ENCODE measurements around the gene CHCHD3.

DNA sequence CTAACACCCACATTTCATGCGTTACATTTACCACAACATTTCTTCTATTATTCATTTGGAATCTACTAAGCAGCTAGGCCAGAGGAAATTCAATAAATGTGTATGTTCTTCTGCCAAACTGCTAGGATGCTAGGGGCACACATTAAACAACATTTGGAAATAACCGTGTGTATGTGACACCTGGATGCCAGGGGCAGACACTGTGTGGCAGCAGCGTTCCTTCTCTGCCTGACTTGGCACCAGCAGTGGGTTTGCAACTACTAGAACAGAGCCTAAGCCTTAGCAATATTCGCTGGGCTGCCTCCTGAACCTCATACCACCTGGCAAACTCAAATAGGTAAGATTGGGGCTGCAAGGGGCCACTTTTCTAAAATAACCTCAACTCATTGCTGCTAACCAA lies 182.1 kb downstream of the CHCHD3 start:
- TF ChIP-seq POLR2A (IDR thresholded peaks at IDR 0.05; ENCODE audit: low read depth, low read length) (no peak), MXI1 (IDR thresholded peaks at IDR 0.05; ENCODE audit: borderline replicate concordance, low read depth, low read length) (no peak), MAZ (IDR thresholded peaks at IDR 0.05; ENCODE audit: borderline replicate concordance, low read depth, low read length) (no peak), RCOR1 (IDR thresholded peaks at IDR 0.05; ENCODE audit: insufficient replicate concordance, low read length) (no peak), RAD21 (IDR thresholded peaks at IDR 0.05; ENCODE audit: low read length) (no peak), FOS (IDR thresholded peaks at IDR 0.05; ENCODE audit: low read depth, low read length) (no peak), RFX5 (IDR thresholded peaks at IDR 0.05; ENCODE audit: low read depth, low read length) (no peak)
- TF ChIP-seq, protein P1, sequence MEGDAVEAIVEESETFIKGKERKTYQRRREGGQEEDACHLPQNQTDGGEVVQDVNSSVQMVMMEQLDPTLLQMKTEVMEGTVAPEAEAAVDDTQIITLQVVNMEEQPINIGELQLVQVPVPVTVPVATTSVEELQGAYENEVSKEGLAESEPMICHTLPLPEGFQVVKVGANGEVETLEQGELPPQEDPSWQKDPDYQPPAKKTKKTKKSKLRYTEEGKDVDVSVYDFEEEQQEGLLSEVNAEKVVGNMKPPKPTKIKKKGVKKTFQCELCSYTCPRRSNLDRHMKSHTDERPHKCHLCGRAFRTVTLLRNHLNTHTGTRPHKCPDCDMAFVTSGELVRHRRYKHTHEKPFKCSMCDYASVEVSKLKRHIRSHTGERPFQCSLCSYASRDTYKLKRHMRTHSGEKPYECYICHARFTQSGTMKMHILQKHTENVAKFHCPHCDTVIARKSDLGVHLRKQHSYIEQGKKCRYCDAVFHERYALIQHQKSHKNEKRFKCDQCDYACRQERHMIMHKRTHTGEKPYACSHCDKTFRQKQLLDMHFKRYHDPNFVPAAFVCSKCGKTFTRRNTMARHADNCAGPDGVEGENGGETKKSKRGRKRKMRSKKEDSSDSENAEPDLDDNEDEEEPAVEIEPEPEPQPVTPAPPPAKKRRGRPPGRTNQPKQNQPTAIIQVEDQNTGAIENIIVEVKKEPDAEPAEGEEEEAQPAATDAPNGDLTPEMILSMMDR (conservative IDR thresholded peaks at IDR 0.05; ENCODE audit: low read depth, low read length): no peak
